HG02588 (cell line): ENCODE data around the gene ADAP1.

Experiments
- ATAC-seq: cut with Tn5 transposase; IDR thresholded peaks from one replicate; pipeline ENCODE4 v1.9.1; 2021; ENCODE audit warnings: mild to moderate bottlenecking, moderate library complexity; ENCODE audit not compliant: unreplicated experiment

The ADAP1 gene

DNA sequence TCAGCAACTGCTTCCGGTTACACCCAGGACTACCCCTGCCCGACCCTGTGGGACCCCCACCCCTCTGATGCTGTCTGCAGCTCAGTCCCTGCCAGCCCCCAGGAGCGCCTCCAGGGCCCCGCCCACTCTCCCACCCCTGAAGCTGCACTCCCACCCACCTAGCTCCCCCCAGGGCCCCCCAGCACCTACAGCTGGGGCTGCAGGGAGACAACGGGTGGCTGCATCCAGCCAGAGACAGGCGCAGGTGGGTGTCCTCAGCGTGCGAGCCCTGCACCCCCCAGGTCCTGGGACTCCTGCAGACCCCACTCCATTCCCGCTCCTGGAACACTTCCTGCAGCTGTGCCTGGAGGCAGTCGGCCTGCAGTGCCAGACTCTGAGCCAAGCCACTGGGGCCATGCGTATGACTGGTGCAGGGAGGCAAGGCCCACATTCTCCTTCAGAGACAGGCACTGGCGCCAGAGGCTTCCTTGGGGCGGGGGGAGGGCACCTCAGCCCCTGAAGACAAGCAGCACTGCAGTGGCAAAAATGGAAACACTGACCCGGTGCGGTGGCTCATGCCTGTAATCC, 34.6 kb upstream of the ADAP1 start:
- ATAC-seq = no peak

- ATAC-seq = no peak
These were observed 34.0 kb upstream of the ADAP1 start for GRCh38 chr7:988426-988911.

- ATAC-seq = no peak
These were observed 33.4 kb upstream of the ADAP1 start for GRCh38 chr7:987909-988308.

DNA sequence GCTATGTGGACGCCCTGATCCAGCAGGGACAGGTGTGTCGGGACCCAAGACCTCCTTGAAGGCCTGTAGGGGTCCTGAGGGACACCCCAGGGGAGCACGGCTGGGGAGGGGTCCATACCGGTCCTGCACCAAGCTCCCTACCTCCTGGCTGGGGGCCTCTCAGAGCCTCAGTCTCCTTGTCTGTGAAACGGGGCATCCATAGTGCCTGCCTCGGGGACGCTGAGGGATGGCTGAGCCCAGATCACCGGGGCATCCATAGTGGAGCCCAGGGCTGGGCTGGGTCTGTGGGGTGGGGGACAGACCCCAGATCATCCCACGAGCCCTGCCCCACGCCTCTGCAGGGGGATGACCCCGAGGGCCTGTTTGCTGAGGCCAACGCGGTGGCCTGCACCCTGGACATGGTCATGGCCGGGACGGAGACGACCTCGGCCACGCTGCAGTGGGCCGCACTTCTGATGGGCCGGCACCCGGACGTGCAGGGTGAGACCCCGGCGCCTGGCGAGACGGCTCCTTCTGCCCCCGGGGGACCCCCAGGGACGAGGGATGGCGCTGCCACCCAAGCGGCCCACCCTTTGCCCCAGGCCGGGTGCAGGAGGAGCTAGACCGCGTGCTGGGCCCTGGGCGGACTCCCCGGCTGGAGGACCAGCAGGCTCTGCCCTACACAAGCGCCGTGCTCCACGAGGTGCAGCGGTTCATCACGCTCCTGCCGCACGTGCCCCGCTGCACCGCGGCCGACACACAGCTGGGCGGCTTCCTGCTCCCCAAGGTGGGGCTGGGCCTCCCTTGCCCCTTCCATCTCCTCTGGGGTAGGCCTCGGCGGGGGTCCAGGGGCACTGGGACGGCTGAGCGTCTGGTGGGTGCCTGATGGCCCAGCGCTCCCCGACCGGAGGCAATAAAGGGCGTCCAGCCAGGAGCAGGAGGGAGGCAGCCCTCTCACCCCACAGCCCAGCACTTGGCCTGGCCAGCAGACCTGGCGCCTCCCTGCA, 32.6 kb upstream of the ADAP1 start:
- ATAC-seq = no peak

- ATAC-seq = no peak
These were observed 31.6 kb upstream of the ADAP1 start for GRCh38 chr7:985915-986741.

DNA sequence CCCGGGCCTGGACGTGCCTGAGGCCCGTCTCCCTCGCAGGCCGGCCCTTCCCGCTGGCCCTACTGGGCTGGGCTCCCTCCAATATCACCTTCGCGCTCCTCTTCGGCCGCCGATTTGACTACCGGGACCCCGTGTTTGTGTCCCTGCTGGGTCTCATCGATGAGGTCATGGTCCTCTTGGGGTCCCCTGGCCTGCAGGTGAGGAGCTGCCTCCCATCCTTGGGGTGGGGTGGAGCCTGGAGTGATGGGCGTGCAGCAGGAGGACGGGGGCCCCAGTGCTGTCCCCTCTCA, 30.6 kb upstream of the ADAP1 start:
- ATAC-seq = no peak

DNA sequence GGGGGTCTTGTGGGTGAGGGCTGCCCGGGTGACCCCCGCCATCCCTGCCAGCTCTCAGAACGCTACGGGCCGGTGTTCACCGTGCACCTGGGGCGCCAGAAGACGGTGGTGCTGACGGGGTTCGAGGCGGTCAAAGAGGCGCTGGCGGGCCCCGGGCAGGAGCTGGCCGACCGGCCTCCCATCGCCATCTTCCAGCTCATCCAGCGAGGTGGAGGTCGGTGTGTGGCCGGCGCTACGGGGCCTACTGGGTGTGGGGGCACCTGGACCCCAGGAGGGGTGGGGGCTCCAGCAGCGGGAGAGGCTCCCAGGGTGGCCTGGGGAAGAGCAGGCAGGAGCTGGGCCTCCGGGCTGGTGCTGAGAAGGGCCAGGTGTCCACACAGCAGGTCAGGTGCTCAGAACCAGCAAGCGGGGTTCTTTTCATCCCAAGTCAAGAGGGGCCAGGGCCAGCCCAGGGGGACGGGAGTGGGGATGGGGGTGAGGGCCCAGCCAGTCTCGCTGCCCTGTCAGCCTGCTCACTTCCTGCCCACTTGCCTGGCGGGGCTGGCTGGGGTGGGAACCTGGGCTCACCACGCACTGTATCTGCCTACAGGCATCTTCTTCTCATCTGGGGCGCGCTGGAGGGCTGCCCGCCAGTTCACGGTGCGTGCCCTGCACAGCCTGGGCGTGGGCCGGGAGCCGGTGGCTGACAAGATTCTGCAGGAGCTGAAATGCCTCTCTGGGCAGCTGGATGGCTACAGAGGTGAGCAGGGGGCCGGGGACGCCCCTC, 30.1 kb upstream of the ADAP1 start:
- no peak for ATAC-seq

DNA sequence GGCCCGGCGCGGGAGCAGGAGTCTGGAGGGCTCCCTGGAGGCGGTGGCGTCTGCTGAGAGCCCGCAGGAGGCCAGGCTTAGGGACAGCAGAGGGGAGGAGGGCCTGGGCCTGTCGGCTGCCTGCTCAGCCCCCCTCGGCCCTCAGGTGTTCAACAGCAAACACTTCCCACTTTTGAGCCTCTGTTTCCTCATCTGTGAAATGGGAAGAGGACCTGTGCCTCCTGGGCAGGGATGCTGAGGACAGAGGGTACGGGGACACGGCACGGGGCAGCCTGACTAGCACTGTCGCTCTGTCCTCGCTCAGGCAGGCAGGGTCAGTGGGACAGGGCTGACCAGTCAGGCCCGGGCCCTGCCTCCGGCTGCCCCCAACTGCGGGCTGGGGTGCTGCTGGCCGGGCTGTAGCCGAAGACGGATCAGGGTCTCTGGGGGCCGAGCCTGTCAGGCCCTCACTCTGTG, 29.2 kb upstream of the ADAP1 start:
- no peak for ATAC-seq

- no peak for ATAC-seq
These were observed 28.6 kb upstream of the ADAP1 start, which contains the start of gene CYP2W1 for GRCh38 chr7:983004-983615. Gene CYP2W1, plus strand, starts transcription at chr7:983181. Its CDS starts 31 bp downstream, at chr7:983212.

- ATAC-seq = no peak
These were observed 28.1 kb upstream of the ADAP1 start for GRCh38 chr7:982511-983003.

DNA sequence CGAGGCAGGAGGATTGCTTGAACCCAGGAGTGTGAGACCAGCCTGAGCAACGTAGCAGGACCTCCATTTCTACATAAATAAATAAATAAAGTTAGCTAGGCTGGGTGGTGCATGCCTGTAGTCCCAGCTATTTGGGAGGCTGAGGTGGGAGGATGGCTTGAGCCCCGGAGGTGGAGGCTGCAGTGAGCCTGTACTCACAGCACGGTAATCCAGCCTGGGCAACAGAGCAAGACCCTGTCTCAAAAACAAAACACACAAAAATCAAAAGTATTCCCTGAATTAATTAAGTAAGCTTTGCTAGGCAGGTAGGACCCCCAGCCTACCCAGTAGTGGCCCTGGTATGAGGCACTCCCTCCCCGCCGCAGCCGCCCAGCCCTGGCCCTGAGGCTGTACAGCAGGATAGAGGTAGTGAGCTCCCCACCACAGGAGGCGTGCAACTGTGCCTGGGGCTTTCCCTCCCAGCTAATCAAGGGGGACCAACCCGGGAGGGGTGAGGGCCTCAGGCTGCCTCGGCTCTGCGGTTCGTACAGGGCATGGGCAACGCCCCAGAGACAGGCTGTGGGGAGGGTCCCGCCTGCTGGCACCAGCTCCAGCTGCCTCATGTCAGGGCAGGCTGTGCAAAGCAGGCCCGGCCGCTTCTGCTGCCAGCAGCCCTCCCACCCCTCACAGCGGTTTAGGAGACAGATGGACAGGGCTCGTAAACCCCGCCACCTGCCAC, 27.5 kb upstream of the ADAP1 start:
- ATAC-seq = no peak

DNA sequence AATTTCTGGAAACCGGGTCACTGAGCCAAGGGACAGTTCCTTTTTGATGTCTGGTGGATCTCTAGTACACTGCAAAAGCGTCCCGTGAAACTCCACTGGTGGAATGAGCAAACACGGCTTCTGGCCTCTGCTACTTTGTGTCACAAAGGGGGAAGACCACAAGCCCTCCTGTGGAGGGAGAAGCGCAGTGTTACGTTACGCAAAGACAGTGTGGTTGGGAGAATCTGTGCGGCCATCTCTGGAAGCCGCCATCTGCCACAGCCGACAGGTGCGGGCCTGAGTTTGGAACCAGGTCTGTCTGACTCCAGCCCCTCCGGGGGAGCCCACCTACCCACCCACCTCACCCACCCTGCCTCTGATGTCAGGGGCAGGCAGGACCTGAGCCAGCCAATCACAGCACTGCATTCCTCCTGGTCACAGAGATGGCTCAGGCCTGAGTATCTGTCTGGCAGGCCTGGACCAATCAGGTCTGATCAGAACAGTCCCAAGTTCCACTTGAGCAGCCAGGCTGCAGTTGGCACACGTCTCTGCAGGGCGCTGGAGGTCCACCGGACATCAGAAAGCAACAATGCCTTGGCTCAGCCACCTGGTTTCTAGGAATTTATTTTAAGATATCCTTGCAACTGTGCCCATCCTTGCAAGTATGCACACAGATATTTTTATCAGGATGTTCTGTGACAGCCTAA, 25.5 kb upstream of the ADAP1 start:
- ATAC-seq = no peak

DNA sequence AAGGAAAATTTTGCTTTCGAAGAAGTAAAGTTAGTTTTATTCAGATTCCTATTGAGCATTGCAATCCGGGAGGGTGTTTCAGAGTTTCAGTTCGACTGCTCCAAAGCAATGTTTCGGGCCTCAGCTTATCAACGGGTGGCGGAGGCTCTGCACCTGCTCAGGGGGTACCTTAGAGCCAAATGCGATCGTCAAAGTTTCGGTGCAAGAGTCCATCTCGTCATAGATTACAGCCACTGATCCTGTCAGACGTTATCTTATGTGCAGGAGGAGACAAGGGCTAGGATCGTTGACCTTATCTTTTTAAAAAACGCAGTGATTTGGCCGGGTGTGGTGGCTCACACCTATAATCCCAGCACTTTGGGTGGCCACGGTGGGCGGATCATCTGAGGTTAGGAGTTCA, 24.7 kb upstream of the ADAP1 start:
- ATAC-seq = no peak

DNA sequence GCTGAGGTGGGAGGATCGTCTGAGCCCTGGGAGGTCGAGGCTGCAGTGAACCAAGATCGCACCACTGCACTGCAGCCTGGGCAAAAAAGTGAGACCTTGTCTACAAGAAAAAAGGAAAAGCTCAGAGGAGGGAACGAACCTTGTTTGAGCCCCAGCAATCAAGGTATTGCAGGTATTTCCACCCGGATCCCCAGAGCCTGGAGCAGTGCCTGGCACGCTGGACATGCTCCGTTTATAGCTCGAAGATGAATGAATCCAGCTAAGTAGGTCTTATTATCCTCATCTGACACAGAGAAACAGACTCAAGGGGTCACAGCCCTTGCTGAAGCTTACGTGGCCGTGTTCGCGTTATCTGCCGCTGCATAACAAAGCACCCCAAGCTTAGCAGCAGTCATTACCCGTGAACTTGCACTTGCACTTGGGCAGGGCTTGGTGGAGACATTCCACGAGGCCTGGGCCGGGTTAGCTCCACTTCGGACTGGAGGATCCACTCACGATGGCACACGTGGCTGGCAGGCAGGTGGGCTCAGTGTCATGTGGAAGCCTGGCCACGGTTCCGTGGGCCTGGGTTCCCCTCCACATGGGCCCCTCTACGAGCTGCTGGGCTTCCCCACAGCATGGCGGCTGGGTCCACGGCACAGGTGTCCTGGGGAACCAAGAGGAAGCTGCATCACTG, 24.1 kb upstream of the ADAP1 start:
- no peak for ATAC-seq

GRCh38 chr7:978049-978346, 23.5 kb upstream of the ADAP1 start:
- no peak for ATAC-seq

GRCh38 chr7:977326-978048, 23.0 kb upstream of the ADAP1 start:
- no peak for ATAC-seq

GRCh38 chr7:976901-977325, 22.4 kb upstream of the ADAP1 start:
- ATAC-seq = no peak
